Panc1 (cell line): Measurements from ENCODE around the gene SRBD1. TPM values are rescaled to one million over a fixed set of nuclear protein-coding genes. Genes with fewer than 3 reads are reported as not detected.

Source experiments
- ATAC-seq: fragments of 200-7000 bp; cut with Tn5 transposase; 2 replicates; pipeline ENCODE4 v1.9.1; 2020; ENCODE audit warnings: mild to moderate bottlenecking, moderate library complexity
- BruUV-seq: library from RNA; stranded (reverse); fragments of 400-500 nt; replicated peaks from 2 replicates; lab custom pipeline; 2021; lab: Mats Ljungman, UMichigan
- CTCF ChIA-PET: fragments of 300-600 bp; sonication (Branson Sonifier 250); formaldehyde crosslinking; loops from one replicate; lab custom pipeline; 2022; ENCODE audit warnings: antibody characterized with exemption; lab: Charles Lee
- POLR2A ChIA-PET: fragments of 300-600 bp; sonication (Branson Sonifier 250); formaldehyde crosslinking; loops from one replicate; lab custom pipeline; 2022; ENCODE audit warnings: antibody characterized with exemption; lab: Charles Lee
- DNase-seq: peaks from one replicate; pipeline ENCODE4 v3.0.0-alpha.2; 2010; ENCODE audit warnings: low read depth, low spot score
- H3K27ac ChIP-seq: 2 replicates; pipeline ENCODE4 v1.5.1; 2011; ENCODE audit warnings: mild to moderate bottlenecking, low read length, inconsistent platforms
- H3K27me3 ChIP-seq: fragments of 200-500 bp; sonication (Bioruptor generic); 2 replicates; pipeline ENCODE4 v1.6.0; 2014; ENCODE audit warnings: low read length, inconsistent platforms; ENCODE audit not compliant: control insufficient read depth, insufficient read depth
- H3K36me3 ChIP-seq: fragments of 200-500 bp; sonication (Bioruptor generic); 2 replicates; pipeline ENCODE4 v1.5.1; 2014; ENCODE audit warnings: inconsistent platforms, mild to moderate bottlenecking, low read length, moderate library complexity; ENCODE audit not compliant: control insufficient read depth, insufficient read depth
- H3K4me1 ChIP-seq: 2 replicates; pipeline ENCODE4 v1.5.1; 2011; ENCODE audit warnings: inconsistent platforms, mild to moderate bottlenecking, low read length, moderate library complexity; ENCODE audit not compliant: control insufficient read depth, insufficient read depth
- H3K4me3 ChIP-seq, 2 experiments: 2 replicates each; pipeline ENCODE4 v1.5.1; 2011 to 2012; ENCODE audit warnings: low read depth in 2 of 2, low read length in 2 of 2, mild to moderate bottlenecking in 2 of 2, inconsistent platforms in 1 of 2, moderate library complexity in 1 of 2
- H3K9me3 ChIP-seq: fragments of 200-500 bp; sonication (Bioruptor generic); 2 replicates; pipeline ENCODE4 v1.5.1; 2014; ENCODE audit warnings: low read depth, mild to moderate bottlenecking, inconsistent platforms, low read length, moderate library complexity; ENCODE audit not compliant: control insufficient read depth, insufficient read depth
- CTCF ChIP-seq: fragments of 450-650 bp; IDR thresholded peaks from 2 replicates; pipeline ENCODE4 v1.5.1; 2017; ENCODE audit warnings: mild to moderate bottlenecking
- POLR2AphosphoS5 ChIP-seq: IDR thresholded peaks from 2 replicates; pipeline ENCODE4 v1.6.1; 2012; ENCODE audit warnings: mild to moderate bottlenecking, low read depth, low read length, moderate library complexity
- REST ChIP-seq, 2 experiments: IDR thresholded peaks; 2 replicates each; pipeline ENCODE4 v1.6.1; 2011 to 2012; ENCODE audit warnings: low read depth in 2 of 2, control low read depth in 1 of 2, low read length in 1 of 2, mild to moderate bottlenecking in 1 of 2, moderate library complexity in 1 of 2; ENCODE audit not compliant: insufficient read depth in 1 of 2
- SIN3A ChIP-seq: IDR thresholded peaks from 2 replicates; pipeline ENCODE4 v1.6.1; 2012; ENCODE audit warnings: low read depth, mild to moderate bottlenecking, low read length, moderate library complexity, borderline replicate concordance; ENCODE audit not compliant: insufficient read depth
- TCF7L2 ChIP-seq: IDR thresholded peaks from 2 replicates; pipeline ENCODE4 v1.6.1; 2011; ENCODE audit warnings: mild to moderate bottlenecking, low read depth, low read length, inconsistent platforms
- in situ Hi-C: cut with HindIII; loops from 2 replicates; pipeline ENCODE4 v1.10.0; 2016; ENCODE audit warnings: low sequenced_read_pairs, low pct_unique_long_range_greater_than_20kb
- intact Hi-C: fragments of 100-400 bp; cut with micrococcal nuclease; formaldehyde crosslinking; loops from one replicate; pipeline ENCODE4 v1.10.0; 2022; ENCODE audit not compliant: unreplicated experiment
- total RNA-seq: library from RNA; stranded (reverse); gene quantifications from one replicate; pipeline ENCODE4 v1.2.1, GENCODE V29; 2021; ENCODE audit not compliant: unreplicated experiment

SRBD1 gene
- total RNA-seq, 1 experiment from 2014 or later = 9.7 TPM

- Histone ChIP-seq H3K36me3 (no peaks in the 10 kb centered on the region), H3K27ac (no peak overlapping the region), H3K9me3 (no peaks in the 10 kb centered on the region), H3K27me3 (no peaks in the 10 kb centered on the region), H3K4me1 (no peaks in the 10 kb centered on the region), H3K4me3 (no peak overlapping the region)
- DNase-seq = no peak
- no peak for ATAC-seq
- BruUV-seq = no TSS peak
- no peak for TF ChIP-seq CTCF
- no peak for TF ChIP-seq TCF7L2
- TF ChIP-seq REST (IDR thresholded peaks at IDR 0.05; ENCODE audit: insufficient read depth in 1 of 2, low read depth in 2 of 2, low read length in 1 of 2) = no peak
- TF ChIP-seq SIN3A = no peak
- no peak for TF ChIP-seq POLR2AphosphoS5
- ChIA-PET POLR2A (no interaction called here), CTCF (no interaction called here)
- intact Hi-C loops = no loop called here
- in situ Hi-C loops = no loop called here
Measured at GRCh38 chr2:45505138-45505537, 105.9 kb downstream of the SRBD1 start.

GRCh38 chr2:45498661-45499550 lies 112.2 kb downstream of the SRBD1 start:
- BruUV-seq = no TSS peak
- ChIA-PET CTCF (no interaction called here), POLR2A (no interaction called here)
- no peak for DNase-seq
- in situ Hi-C loops (no loop called here), intact Hi-C loops (no loop called here)
- Histone ChIP-seq H3K27me3 (no peaks in the 10 kb centered on the region), H3K4me1 (no peaks in the 10 kb centered on the region), H3K4me3 (no peak overlapping the region), H3K36me3 (no peaks in the 10 kb centered on the region), H3K27ac (no peak overlapping the region), H3K9me3 (no peaks in the 10 kb centered on the region)
- no peak for TF ChIP-seq SIN3A
- TF ChIP-seq CTCF = no peak
- no peak for ATAC-seq
